HepG2 (cell line): Measurements from ENCODE around the gene FTL. TPM values are rescaled to one million over a fixed set of nuclear protein-coding genes. Genes with fewer than 3 reads are reported as not detected.

Experiments
- AHDC1 ChIP-seq: sonication (generic); formaldehyde crosslinking; IDR thresholded peaks from 2 replicates; pipeline ENCODE4 v1.5.1; 2020; ENCODE audit warnings: mild to moderate bottlenecking, missing genetic modification reagents, borderline replicate concordance
- FOSL2 ChIP-seq: sonication (generic); formaldehyde crosslinking; IDR thresholded peaks from 2 replicates; pipeline ENCODE4 v1.4.0; 2020; ENCODE audit warnings: missing genetic modification reagents
- ZBTB14 ChIP-seq: sonication (generic); formaldehyde crosslinking; IDR thresholded peaks from 2 replicates; pipeline ENCODE4 v1.4.0; 2020; ENCODE audit warnings: missing genetic modification reagents
- ZBTB40 ChIP-seq, 2 experiments: fragments of 450-650 bp in 1 of 2; sonication (generic) in 1 of 2; formaldehyde crosslinking in 1 of 2; IDR thresholded peaks; 2 replicates each; pipeline versions ENCODE4 v1.6.1 to v1.8.0; 2016 to 2022; ENCODE audit warnings: antibody characterized with exemption in 1 of 2, mild to moderate bottlenecking in 1 of 2, missing genetic modification reagents in 1 of 2
- ZNF724P ChIP-seq: sonication (generic); formaldehyde crosslinking; IDR thresholded peaks from 2 replicates; pipeline ENCODE4 v1.8.0; 2022; ENCODE audit warnings: missing genetic modification reagents, borderline replicate concordance
- ZNF800 ChIP-seq: sonication (generic); formaldehyde crosslinking; IDR thresholded peaks from 2 replicates; pipeline ENCODE4 v1.4.0; 2020; ENCODE audit warnings: missing genetic modification reagents
- ZSCAN12 ChIP-seq: sonication (generic); formaldehyde crosslinking; IDR thresholded peaks from 2 replicates; pipeline ENCODE4 v1.9.0; 2021; ENCODE audit warnings: mild to moderate bottlenecking, missing genetic modification reagents
- ZSCAN22 ChIP-seq: sonication (generic); formaldehyde crosslinking; IDR thresholded peaks from 2 replicates; pipeline ENCODE4 v1.4.0; 2020; ENCODE audit warnings: mild to moderate bottlenecking, missing genetic modification reagents
- polyA plus RNA-seq, 8 experiments: library from polyadenylated mRNA; depleted of rRNA in 3 of 8; stranded (reverse) in 7 of 8; unstranded in 1 of 8; fragments of >200 nt; fragmentation: Illumina TruSeq in 4 of 8; extraction: Trizol in 4 of 8; gene quantifications; 2 replicates each; pipeline versions ENCODE4 v1.2.1 to v1.2.3, GENCODE V29; 2011 to 2016; ENCODE audit warnings: low read depth in 4 of 8, missing spikeins in 1 of 8, mixed read lengths in 1 of 8; ENCODE audit not compliant: insufficient read depth in 1 of 8
- total RNA-seq, 5 experiments: library from RNA; depleted of rRNA; stranded (reverse); fragments of >200 nt; fragmentation: Illumina TruSeq; extraction: Trizol; gene quantifications; 2 replicates each; pipeline ENCODE4 v1.2.3, GENCODE V29; 2016; ENCODE audit warnings: low read depth in 1 of 5

The FTL gene
- total and polyA plus RNA-seq, 2 of the 13 experiments (the other 11 are each of a cell fraction or from before 2014, with no cell fraction given): 2,721 to 8,800 TPM

- TF ChIP-seq ZNF800 (CRISPR knock-in tag): peak; percentile 24; the same call in 1 of the 2 replicates
- no peak for TF ChIP-seq ZNF724P (CRISPR knock-in tag)
- 0 out of 2 replicates have a peak, but pooled peaks have one; percentile 31 for TF ChIP-seq AHDC1
- TF ChIP-seq ZBTB40 (IDR thresholded peaks at IDR 0.05): no peak
- TF ChIP-seq ZBTB40 (CRISPR knock-in tag; IDR thresholded peaks at IDR 0.05): no peak
- TF ChIP-seq ZBTB14: no peak
- no peak for TF ChIP-seq ZSCAN22 (CRISPR knock-in tag)
- no peak; the same call in 1 of the 2 replicates for TF ChIP-seq FOSL2
- TF ChIP-seq ZSCAN12 (CRISPR knock-in tag): no peak
These were observed 2.5 kb downstream of the FTL start (continued) for GRCh38 chr19:48967346-48968178.
